ENCODE data around the gene TRAIP.
A peak's percentile ranks its signal among the peaks of the same experiment; 100 is the strongest.
"Not testable (repeated sequence)": the region's sequence is repeated elsewhere in the genome, so short reads cannot be mapped to it uniquely, and the experiment has no call there.

The TRAIP gene

DNA sequence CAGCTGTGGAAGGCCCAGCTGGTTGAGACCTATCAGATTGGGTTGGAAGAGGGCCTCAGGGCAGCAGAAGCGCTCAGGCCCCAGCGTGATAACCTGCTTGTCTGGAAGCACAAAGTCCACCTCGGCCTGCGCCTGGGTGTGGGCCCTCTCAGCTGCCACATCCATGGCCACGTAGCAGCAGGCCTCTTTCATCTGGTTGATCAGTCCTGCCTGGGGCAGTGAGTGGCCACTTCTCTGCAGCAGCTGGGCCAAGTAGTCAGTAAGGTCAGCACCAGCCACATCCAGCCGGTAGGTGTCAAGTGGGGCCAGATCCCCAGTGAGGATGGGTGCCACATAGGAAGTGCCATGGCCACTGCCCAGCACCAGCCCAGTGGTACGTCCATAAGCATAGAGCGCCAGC is 17.3 kb upstream of the TRAIP start:
- DNase-seq: no peak

DNA sequence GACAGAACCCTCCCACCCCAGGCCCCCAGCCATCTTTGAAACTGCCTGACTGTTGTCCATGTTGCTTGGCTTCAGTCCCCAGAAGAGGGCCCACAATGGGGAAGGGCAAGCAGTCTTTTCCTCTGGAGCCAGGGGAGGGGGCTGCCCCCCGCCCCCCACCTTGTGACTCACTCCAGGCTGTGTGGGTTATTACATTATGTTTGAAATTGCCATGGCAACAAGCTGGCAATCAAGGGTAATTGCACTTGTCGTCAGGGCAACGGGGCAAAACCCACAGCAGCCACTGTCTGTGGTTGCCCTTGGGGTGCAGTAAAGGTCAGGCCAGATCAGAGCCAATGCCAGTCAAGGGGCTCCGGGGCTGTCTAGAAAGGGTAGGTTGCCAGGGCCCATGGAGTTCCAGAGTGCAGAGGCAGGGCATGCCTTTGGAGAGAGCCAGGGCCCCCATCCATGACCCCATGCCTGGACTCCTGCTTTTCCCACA is 16.5 kb upstream of the TRAIP start:
- DNase-seq: peak; percentile 51

DNA sequence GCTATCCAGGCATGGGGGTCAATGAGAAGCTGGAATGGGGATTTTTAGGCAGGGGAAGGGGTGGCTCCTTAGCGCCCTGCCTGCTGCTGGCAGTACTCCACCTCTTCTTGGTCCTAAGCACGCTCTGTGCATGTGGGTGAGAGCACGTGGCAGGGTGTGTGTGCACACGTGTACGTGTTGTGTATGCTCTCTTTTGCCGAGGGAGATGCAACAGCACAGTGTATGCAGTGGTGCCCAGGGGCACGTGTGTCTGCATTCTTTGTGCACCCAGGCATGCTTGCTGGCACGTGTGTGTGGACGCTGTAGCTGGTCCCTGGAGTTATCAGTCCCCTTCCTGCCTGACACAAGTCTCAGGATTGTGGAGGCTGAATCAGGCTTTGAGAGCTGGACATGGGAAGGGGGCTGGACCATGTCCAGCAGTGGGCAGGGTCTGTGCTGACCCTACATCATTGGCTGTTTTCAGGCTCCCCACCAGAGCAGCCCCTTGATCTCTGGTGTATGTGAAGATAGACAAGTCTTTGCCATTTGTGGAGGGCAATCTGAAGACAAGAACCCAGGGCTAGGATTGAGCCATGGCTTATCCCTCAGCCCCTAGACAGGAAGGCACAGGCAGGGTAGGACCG is 15.3 kb upstream of the TRAIP start:
- DNase-seq: no peak

DNA sequence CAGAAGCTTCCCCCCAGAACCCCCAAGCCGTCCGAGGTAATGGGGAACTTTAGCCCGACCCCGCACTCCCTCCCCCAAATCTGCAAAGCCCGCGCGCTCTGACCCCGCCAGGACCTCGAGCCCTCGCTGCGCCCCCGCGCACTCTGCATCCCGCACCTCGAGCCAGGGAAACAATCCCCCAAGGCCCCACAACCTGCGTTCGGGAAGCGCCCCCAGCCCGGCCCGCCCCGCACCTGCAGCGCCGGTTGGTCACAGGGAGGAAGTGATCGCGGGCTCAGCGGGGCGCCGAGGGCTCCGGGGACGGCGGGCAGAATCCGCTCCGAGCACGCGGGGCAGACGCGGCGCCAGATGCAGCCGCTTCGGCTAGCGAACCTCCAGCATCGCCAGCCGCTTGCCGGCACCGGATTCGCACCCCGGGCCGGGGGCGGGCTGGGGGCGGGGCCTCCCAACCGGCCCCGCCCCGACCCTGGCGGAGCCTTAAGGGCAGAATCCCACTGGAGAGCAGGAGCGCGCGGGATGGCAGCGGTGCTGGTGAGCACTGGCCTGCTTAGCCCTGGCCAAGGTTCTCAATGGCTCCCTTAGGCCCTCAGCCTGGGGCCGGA is 13.3 kb upstream of the TRAIP start, which contains the start of gene CAMKV:
Gene CAMKV (minus strand): TSS at position 382 of the 602 bp plus-strand sequence. CDS start 7,518 bp downstream, outside the sequence.
- DNase-seq: peak; percentile 41

DNA sequence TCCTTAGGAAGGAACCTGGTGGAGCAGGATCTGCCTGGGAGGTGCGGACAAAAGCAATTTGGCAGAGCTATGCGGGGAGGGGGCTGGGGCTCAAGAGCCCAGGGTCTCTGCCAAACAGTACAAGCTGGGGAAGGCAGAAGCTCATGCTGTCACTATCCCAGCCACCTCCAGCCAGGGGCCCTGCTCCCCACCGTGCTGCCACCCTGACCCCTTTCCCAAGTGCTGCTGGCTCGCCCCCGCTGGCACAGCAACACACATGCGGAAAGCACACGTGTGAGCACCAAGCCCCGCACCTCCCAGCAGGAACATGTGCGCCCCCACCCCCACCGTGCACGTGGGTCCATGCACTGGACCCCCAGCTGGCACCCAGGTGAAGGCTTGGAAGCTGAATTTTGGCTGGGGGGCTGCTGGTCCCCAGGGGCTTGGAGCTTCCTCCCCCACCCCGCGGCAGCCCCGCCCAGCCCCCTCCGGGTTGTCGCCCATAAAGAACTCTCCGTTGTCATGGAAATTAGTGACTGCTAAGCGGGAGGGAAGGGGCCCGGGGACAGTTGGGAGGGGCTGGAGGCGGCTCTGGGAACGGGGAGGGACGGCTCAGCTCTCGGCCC is 12.6 kb upstream of the TRAIP start:
- no peak for DNase-seq

DNA sequence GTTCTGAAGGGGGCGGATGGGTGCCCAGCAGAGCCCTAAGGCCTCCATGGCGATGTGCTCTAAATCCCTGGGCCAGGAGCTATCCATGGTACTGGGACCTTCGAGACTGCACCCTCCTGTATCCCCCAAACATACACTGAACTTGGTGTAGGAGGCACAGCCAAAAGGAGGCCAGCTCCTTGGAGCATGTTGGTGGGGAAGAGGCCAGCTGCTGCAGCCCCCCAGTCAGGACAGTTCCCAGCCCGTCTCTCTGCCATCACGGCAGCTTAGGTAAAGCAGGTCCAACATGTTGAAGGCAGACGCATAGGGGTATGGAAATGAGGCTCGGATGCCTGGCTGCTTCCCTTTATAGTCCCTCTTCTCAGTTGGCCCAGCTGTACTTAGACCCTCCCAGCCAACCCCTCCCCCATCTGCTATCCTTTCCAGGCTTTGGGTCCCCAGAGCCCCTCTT is 11.5 kb upstream of the TRAIP start:
- peak; percentile 84 for DNase-seq

DNA sequence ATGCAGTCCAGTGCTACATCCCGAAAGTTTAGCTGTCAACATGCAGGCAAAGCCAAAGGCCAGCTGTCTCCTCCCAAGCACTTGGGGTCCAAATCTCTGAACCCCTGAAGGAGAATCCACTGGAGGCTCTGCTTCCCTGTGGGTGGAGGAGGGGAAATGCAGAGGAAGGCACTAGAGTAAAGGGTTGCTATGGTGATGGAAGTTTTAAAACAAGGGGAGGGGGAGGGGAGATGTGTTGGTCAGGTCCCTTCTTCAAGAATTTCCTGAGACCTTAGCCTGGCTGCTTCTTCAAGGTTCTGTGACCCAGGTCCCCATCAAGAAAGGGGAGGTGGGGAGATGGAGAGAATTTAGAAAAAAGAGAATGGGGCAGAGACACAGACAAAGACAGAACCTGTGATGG is 11.0 kb upstream of the TRAIP start:
- DNase-seq: no peak

DNA sequence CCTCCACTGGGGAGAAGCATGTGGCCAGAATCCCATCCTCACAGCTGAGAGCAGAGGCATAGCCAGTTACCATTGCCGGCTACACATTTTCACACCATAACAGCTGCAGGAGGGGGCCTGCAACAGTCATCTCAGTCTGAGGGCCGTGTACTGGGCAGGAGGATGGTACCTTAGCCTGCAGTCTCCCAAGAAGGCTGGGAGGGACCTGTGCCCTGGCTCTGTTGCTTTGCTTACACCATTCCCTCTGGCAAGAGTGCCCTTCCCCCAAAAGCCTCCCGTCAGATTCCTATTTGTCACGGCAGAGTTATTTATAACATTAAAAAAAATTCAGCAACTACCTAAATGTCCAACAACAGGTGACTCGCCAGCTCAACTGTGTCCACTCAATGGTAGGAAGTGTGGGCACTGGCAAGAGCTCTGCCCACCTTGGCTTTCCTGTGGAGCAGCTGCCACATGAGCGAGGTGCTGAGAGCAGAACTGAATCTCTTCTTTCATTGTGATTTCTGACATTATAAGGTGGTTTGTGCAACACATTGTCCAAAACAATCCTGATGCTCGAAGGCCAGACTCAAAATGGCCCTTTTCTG is 8.9 kb upstream of the TRAIP start:
- no peak for DNase-seq

DNA sequence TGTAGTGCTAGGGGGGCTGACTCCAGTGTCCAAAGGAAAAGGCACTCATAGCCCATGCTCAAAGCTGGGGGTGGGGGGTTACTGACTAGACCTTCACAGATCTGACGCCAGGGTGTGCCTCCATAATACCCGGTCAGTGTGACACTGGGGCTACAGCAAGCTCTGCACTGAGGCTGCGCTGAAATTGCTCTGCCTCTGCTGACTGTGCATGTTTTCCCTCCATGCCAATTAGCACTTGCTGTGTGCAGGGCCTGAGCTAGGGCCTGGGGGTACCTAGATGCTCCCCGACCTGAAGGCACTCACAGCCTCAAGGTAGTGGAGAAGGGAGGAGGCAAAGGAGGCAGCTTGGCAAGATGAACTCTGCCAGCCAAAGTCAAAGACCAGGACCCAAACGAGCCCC is 8.1 kb upstream of the TRAIP start:
- no peak for DNase-seq

DNA sequence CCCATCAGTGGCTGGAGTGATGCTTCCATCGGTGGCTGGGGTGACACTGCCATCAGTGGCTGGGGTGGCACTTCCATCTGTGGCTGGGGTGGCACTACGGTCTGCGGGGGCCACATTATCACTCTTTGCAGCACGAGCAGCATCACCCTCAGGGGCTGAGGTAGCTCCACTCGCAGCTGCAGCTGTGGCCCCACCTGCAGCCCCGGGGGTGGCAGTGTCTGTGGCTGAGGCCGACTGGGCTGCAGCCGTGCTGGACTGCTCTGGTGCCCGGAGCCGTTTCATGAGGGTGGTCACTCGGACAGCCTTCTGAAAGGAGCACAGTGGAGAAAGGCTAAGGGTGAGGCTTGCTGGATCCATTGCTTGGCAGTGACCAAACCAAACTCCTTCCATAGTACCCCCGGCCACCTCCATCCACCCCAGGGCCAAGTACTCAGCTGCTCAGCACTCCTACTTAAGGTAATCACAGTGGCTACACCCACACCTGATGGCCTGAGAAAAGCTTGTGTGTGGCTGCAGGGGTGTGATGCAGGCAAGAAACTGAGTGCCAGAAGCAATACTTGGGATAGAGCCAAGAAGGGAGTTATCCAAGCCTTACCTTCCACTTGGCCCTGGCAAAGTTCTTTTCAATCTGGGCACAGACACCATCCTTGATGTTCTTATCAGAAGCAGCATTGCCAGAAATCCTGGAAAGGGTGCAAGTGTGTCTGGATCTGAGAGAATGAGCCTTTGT is 3.4 kb upstream of the TRAIP start:
- no peak for DNase-seq

DNA sequence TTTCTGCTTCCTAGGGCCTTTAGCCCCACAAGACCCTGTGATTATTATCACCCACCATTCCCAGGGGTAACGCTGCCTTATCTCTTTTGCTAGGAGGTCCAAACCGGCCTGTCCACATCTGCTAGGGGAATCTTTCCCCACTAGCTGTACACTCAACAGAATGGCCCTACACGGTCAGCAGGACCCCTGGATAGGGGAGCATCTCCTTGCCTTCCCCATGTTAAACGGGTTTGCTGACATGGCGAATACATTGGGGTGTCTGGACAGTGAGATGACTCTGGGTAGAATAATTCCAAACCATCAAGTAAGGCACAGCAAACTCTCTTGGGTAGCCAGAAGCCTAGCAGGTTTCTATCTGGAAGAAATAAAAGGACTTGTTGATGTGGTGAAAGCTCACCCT is 702 bp downstream of the TRAIP start:
- DNase-seq: no peak

DNA sequence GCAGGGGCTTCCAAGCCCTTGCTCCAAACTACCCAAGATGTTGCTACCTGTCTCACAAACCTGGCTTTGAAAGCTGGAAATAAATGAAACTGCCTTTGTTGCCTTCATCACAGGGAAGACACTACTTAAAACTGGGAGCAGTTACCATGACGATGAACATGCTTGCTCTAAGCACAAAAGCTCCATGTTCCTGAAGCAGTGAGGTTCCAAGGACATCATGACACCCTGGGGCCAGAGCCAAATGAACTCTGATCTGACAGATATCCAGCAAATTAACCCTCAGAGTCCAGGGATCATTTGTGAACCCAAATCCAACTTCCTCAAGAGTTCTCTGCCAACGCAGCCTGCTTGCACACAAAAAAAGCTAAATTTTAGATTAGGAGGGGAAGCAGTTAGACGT is 10.7 kb downstream of the TRAIP start:
- no peak for DNase-seq

DNA sequence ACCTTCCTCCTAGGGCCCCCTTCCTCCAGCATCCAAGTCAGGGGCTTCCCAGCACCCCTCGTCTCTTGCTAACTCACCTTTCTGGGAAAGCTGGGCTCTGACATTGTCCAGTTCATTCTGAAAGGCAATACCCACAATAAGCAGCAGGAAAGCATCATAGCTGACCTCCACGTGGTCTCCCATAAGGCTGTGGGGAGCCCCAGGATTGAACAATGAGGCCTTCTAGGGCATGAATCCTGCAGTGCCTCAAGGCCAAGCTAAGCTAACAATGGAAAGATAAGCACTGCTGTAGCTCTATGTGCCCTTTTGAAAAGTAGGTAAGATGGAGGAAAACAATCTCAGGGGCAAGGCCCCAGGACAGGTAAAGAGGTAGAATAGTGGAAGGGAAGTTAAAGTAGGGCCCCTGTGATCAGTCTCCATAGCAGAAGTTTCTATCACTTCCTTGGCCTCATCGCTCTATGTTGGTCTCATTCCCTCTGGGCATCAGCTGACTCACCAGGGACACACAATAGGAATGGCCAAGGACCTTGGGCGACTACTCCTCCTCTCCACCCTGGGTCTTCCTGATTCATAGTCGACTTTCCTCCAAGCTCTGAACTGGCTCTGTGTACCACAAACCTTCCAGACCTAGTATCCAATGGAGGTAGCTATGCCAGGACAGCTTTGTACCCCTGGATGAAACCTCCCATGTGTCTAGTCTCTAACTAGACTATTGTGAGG is 11.7 kb downstream of the TRAIP start:
- DNase-seq: no peak

DNA sequence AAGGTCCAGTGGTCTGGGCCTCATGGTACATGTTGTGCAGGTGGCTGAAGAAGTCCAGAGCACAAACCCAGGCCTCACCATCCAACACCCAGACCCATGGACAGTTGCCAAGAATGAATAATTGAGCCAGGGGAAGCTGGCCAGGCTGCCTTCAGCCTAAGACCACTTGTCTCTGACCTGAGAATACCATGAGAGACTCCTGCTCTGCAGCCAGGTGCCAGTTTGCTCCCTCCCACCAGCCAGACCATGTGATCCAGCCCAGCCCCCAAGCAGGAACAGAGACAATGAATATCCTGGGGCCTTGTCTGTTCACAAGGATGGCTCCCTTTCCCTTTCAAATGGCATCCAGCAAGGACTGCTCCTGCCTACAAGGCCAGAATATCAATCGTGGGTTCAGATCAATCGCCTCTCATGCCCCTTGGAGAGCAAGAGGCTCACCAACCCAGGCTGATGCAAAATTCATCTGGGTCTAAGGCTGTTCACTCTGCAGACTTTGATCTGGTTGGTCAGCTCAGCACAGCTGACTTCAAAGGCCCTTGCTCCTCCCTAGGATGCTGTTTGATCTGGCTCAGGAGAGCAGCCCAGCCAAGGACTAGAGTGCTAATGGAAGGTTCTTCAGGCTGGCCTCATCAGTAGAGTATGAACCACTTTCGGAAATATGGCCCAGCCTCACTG is 13.4 kb downstream of the TRAIP start:
- no peak for DNase-seq

DNA sequence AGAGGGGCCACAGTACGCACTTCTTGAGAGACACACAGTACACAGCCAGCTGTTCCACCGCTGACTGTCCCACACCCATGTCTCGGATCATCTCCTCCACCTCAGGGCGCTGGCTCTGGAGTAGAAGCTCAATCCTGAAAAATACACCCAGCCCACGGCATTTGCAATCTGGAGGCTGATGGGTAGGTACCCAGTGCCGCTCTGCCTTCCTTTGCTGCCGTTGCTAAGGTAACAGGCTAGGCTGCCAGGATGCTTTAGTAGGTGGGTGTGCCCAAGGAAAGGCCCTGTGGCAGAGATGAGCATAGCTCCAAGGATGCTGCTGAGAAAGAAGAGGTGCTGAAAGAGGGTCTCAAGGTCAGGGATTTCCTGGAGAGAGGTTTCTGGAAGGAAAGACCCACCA is 14.6 kb downstream of the TRAIP start:
- DNase-seq: no peak

DNA sequence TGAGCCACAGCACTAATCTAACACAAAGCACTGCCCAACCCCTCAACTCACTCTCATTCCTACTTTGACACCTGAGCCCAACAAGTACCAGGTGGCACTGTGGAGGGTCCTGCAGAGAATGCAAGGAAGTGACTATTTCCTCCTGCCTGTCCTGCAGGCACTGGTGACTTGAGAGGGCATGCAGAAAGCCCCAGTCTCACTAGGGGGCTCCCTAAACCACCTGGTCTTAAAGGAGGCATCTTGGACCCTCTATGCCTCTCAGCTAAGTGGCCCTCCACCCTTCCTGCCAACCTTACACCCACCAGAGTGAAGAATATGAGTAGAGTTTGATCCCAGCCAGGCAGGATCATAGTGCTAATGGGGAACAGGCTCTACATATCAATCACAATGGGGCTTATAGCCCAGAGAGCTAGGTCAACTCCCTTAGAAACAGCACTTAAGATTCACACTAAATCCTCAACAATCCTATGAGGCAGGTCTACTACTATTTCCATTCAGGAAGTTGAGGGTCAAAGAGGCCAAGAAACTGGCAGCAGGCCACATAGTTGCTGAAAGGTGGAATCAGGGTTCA is 15.2 kb downstream of the TRAIP start:
- DNase-seq: peak; percentile 77

DNA sequence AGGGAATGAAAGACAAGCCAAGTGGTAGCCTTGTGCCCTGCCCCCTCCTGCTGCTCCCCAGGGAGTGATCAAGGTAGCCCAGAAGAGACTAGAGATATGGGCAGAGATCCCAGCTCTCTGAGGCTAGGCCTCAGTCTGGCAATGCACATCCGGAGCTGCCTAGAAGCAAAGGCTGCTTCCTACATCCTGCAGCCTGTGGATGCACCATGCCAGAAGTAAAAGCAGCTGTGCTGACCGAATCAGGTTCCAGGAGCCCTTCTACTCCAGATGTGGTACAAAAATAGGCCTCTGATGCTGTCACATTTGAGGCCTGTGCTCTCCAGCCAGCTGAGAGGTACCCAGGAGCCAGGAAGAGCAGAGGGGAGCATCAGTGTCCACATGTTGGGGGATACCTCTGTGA is 16.0 kb downstream of the TRAIP start:
- DNase-seq: no peak

DNA sequence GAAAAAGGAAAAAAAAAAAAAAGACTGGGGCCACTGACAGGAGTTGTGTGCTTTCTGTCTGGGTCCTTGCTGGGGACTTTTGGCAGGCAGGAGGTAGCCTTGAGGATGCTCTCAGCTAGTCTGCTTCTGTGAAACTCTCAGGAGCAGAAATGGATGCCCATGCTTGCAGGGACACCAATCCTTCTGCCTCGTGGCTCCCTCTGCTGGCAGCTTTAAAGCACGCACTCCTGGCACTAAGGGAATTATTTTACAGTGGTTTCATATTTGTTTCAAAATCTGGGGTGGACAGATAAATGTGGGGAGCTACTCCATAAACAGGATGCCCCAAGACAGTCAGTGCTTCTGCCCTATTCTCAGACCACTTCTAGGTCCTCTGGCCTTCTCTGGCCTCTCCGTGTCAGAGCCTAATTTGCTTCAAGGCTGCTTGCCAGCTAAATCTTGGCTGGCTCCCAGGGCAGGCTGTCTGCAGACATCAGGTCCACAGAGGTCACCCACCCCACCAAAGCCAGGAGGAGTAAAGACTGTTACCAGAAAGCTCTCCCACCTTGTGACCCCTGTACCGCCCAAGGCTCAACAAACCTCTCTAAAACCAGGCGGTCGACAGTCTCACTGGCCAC is 17.1 kb downstream of the TRAIP start:
- peak; percentile 94 for DNase-seq

DNA sequence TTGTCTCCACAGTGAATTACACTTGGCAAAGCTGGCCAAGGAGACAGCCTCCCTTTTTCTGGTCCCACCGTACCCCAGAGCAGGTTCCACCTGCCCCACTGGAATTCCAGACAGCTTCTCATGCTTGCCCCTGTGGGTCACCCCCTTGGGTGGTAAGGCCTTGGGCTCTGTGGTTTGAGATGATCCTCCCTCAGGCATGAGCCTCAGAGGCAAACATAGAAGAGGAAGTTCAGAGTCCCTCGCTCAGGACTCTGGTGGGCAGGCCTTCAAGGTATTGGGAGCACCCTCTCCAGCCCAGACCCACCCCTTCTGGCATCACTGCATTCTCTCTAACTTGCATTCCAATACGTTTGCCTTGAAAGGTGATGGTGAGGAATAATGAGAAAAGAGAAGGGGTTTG is 25.0 kb downstream of the TRAIP start:
- peak; percentile 53 for DNase-seq

DNA sequence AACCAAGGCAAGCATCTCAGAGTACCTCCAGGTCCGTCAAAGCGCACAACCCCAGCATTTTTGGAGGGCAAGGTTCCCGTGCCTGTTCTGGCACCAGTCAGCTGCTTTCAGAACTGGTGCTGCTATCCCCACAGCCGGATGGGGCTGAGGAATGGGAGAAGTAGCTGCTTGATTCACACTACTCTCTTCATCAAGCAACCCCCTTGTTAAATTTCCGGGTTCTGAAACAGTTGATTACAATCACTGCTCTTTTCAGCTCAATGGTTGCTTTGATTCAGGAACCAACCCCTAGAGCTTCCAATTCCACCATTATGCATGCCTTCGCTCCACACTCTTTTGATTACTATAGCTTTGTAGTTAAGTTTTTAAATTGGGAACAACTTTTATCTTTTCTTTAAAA is 30.3 kb downstream of the TRAIP start:
- no peak for DNase-seq

DNA sequence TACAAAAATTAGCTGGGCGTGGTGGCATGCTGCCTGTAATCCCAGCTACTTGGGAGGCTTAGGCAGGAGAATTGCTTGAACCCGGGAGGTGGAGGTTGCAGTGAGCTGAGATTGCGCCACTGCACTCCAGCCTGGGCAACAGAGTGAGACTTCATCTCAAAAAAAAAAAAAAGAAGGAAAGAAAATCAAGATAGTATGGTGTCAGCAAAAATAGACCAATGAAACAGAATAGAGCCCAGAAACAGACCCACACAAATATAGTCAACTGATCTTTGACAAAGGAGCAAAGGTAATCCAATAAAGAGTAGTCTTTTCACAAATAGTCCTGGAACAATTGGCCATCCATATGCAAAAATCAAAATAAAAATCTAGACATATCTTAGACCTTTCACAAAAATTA is 33.2 kb downstream of the TRAIP start:
- not testable (repeated sequence) for DNase-seq

Data from hematopoietic multipotent progenitor cell treated with erythropoietin and hydrocortisone succinate and interleukin-3 and kit ligand, for 4 days (in vitro differentiated cells).